ENCODE results near the gene DIAPH2.
A peak's percentile ranks its signal among the peaks of the same experiment; 100 is the strongest.

The DIAPH2 gene

DNA sequence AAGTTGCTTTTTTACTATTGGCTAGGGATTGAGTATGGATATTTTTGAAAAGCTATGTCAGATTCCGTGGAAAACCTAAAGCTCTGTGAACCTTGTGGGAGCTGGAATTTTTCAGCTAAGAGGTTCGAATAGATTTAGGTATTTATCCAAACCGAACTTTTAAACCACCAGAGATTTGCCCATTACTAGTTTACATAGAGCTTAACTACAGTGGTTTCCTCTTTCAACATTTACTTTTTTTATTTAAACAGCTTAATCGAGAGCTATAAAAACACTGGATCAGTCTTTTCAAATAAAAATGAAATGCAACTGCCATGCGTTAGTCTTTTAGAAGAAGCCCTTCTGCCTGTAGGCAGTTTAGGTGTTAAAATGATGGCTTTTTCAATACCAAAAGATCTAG is 576.0 kb downstream of the DIAPH2 start:
- DNase-seq (ENCODE audit: low read depth) = no peak
- TF ChIP-seq, protein P1, sequence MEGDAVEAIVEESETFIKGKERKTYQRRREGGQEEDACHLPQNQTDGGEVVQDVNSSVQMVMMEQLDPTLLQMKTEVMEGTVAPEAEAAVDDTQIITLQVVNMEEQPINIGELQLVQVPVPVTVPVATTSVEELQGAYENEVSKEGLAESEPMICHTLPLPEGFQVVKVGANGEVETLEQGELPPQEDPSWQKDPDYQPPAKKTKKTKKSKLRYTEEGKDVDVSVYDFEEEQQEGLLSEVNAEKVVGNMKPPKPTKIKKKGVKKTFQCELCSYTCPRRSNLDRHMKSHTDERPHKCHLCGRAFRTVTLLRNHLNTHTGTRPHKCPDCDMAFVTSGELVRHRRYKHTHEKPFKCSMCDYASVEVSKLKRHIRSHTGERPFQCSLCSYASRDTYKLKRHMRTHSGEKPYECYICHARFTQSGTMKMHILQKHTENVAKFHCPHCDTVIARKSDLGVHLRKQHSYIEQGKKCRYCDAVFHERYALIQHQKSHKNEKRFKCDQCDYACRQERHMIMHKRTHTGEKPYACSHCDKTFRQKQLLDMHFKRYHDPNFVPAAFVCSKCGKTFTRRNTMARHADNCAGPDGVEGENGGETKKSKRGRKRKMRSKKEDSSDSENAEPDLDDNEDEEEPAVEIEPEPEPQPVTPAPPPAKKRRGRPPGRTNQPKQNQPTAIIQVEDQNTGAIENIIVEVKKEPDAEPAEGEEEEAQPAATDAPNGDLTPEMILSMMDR (conservative IDR thresholded peaks at IDR 0.05; ENCODE audit: control insufficient read depth, insufficient read depth, low read depth, low read length) = no peak
- no peak overlapping the region for H3K4me3 ChIP-seq (ENCODE audit: control insufficient read depth, low read depth, low read length)

DNA sequence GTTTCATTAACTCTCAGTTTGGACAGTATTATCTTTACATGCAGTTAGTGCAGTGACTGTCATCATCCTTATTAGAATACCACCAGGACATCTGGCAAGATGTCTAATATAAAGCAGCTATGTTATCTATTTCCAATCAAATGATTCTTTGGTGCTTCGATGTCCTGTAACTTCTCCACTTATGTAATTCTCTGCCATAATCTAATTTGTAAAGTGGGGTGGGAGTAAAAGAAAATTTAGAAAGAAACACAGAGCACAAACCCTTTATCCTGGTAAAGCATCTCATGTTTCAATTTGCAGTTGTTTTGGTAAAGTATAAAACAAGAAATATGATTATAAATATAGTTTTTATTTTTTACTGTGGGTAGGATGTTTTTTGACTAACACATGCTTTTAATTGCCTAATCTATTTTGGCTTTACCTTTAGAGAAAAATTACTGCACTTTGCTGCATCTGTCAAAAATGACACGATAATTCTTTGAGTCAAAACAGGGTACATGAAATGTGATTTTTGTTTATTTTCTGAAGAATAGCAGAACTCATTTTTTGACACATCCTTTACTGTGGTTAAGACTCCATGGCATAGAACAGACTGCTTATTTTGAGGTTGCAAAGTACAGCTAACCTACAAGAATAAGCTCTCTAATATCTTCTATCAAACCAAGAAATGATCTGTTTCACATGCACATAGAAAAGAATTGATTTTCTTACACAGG is 581.9 kb downstream of the DIAPH2 start:
- no peak overlapping the region for H3K4me3 ChIP-seq (ENCODE audit: control insufficient read depth, low read depth, low read length)
- TF ChIP-seq, protein P1 (conservative IDR thresholded peaks at IDR 0.05; ENCODE audit: control insufficient read depth, insufficient read depth, low read depth, low read length) = no peak
- DNase-seq (ENCODE audit: low read depth) = no peak

GRCh38 chrX:97267396-97268181 is 582.9 kb downstream of the DIAPH2 start:
- DNase-seq (ENCODE audit: low read depth) = peak; percentile 25
- no peak overlapping the region for H3K4me3 ChIP-seq (ENCODE audit: control insufficient read depth, low read depth, low read length)
- TF ChIP-seq, protein P1 (conservative IDR thresholded peaks at IDR 0.05; ENCODE audit: control insufficient read depth, insufficient read depth, low read depth, low read length) = no peak

- TF ChIP-seq, protein P1 (conservative IDR thresholded peaks at IDR 0.05; ENCODE audit: control insufficient read depth, insufficient read depth, low read depth, low read length) = no peak
- H3K4me3 ChIP-seq (ENCODE audit: control insufficient read depth, low read depth, low read length) = no peak overlapping the region
- peak; percentile 47 for DNase-seq (ENCODE audit: low read depth)
Measured at GRCh38 chrX:97268182-97268680, 583.6 kb downstream of the DIAPH2 start.

GRCh38 chrX:97284531-97284930 is 599.9 kb downstream of the DIAPH2 start:
- no peak overlapping the region for H3K4me3 ChIP-seq (ENCODE audit: control insufficient read depth, low read depth, low read length)
- no peak for DNase-seq (ENCODE audit: low read depth)
- TF ChIP-seq, protein P1 (conservative IDR thresholded peaks at IDR 0.05; ENCODE audit: control insufficient read depth, insufficient read depth, low read depth, low read length) = no peak

- no peak for DNase-seq (ENCODE audit: low read depth)
- no peak overlapping the region for H3K4me3 ChIP-seq (ENCODE audit: control insufficient read depth, low read depth, low read length)
- TF ChIP-seq, protein P1 (conservative IDR thresholded peaks at IDR 0.05; ENCODE audit: control insufficient read depth, insufficient read depth, low read depth, low read length) = no peak
Measured at GRCh38 chrX:97290199-97290598, 605.6 kb downstream of the DIAPH2 start.
